K562 (cell line): ENCODE data around the gene SANBR. TPM values are rescaled to one million over a fixed set of nuclear protein-coding genes. Genes with fewer than 3 reads are reported as not detected.

ENCODE experiments used
- CCNT2 ChIP-seq: IDR thresholded peaks from 2 replicates; pipeline ENCODE4 v1.6.1; 2011; ENCODE audit warnings: borderline replicate concordance, low read depth, mild to moderate bottlenecking, moderate library complexity, mixed read lengths, low read length; ENCODE audit not compliant: insufficient read length; ENCODE audit errors: extremely low read depth
- DPF2 ChIP-seq: fragments of 450-650 bp; IDR thresholded peaks from 2 replicates; pipeline ENCODE4 v1.6.1; 2016
- MCM5 ChIP-seq: fragments of 450-650 bp; IDR thresholded peaks from 2 replicates; pipeline ENCODE4 v1.6.1; 2016; ENCODE audit warnings: low read depth
- RBFOX2 ChIP-seq: fragments of 200-400 bp; formaldehyde crosslinking; IDR thresholded peaks from 2 replicates; pipeline ENCODE4 v1.6.1; 2017; ENCODE audit warnings: low read depth, mild to moderate bottlenecking, low read length, moderate library complexity
- SFPQ ChIP-seq: fragments of 200-400 bp; formaldehyde crosslinking; IDR thresholded peaks from 2 replicates; pipeline ENCODE4 v1.6.1; 2017; ENCODE audit warnings: mild to moderate bottlenecking, low read depth, low read length, moderate library complexity
- SIN3A ChIP-seq, 2 experiments: fragments of 150-350 bp in 1 of 2; IDR thresholded peaks; 2 replicates each; pipeline ENCODE4 v1.6.1; 2011 to 2016; ENCODE audit warnings: borderline replicate concordance in 2 of 2, low read depth in 2 of 2, low read length in 2 of 2, mild to moderate bottlenecking in 2 of 2, moderate library complexity in 2 of 2; ENCODE audit not compliant: control insufficient read depth in 1 of 2
- THRAP3 ChIP-seq: fragments of 450-650 bp; IDR thresholded peaks from 2 replicates; pipeline ENCODE4 v1.6.1; 2016; ENCODE audit warnings: mild to moderate bottlenecking, inconsistent platforms, borderline replicate concordance
- ZBTB40 ChIP-seq, 2 experiments: fragments of 450-650 bp in 1 of 2; sonication (generic) in 1 of 2; formaldehyde crosslinking in 1 of 2; IDR thresholded peaks; 2 replicates each; pipeline versions ENCODE4 v1.7.1 to v1.9.0; 2016 to 2022; ENCODE audit warnings: inconsistent platforms in 1 of 2, mild to moderate bottlenecking in 1 of 2, missing genetic modification reagents in 1 of 2
- ZNF263 ChIP-seq: sonication (generic); formaldehyde crosslinking; IDR thresholded peaks from 2 replicates; pipeline ENCODE4 v1.8.0; 2022; ENCODE audit warnings: mild to moderate bottlenecking, missing genetic modification reagents, borderline replicate concordance
- polyA plus RNA-seq, 8 experiments: library from polyadenylated mRNA; depleted of rRNA in 4 of 8; stranded (reverse) in 5 of 8; unstranded in 3 of 8; fragments of >200 nt; fragmentation: Nextera tagmentation in 2 of 8; fragmentation: Illumina TruSeq in 1 of 8; extraction: Ambion mirVana in 2 of 8; extraction: Trizol in 1 of 8; gene quantifications; 2 replicates each; pipeline versions ENCODE4 v1.2.1 to v1.2.3, GENCODE V29; 2011 to 2014; ENCODE audit warnings: inconsistent platforms in 1 of 8, missing spikeins in 1 of 8
- total RNA-seq, 7 experiments: library from RNA; depleted of rRNA in 6 of 7; stranded (reverse); fragments of >200 nt in 6 of 7; fragmentation: Illumina TruSeq in 2 of 7; extraction: Trizol in 2 of 7; gene quantifications; 2 replicates each; pipeline versions ENCODE4 v1.2.1 to v1.2.3, GENCODE V29; 2011 to 2021; ENCODE audit warnings: low replicate concordance in 1 of 7
- TF ChIP-seq, protein P1 (sequence below): fragments of 450-650 bp; IDR thresholded peaks from 2 replicates; pipeline ENCODE4 v1.6.1; 2016; ENCODE audit warnings: missing biosample characterization, missing genetic modification characterization
- TF ChIP-seq, protein P2 (sequence below): fragments of 450-650 bp; IDR thresholded peaks from 2 replicates; pipeline ENCODE4 v1.6.1; 2016; ENCODE audit warnings: antibody characterized with exemption

SANBR gene
- total and polyA plus RNA-seq, 9 of the 15 experiments (the other 6 are each of a cell fraction or from before 2014, with no cell fraction given) = 1.5 to 7.7 (median 6.2) TPM

DNA sequence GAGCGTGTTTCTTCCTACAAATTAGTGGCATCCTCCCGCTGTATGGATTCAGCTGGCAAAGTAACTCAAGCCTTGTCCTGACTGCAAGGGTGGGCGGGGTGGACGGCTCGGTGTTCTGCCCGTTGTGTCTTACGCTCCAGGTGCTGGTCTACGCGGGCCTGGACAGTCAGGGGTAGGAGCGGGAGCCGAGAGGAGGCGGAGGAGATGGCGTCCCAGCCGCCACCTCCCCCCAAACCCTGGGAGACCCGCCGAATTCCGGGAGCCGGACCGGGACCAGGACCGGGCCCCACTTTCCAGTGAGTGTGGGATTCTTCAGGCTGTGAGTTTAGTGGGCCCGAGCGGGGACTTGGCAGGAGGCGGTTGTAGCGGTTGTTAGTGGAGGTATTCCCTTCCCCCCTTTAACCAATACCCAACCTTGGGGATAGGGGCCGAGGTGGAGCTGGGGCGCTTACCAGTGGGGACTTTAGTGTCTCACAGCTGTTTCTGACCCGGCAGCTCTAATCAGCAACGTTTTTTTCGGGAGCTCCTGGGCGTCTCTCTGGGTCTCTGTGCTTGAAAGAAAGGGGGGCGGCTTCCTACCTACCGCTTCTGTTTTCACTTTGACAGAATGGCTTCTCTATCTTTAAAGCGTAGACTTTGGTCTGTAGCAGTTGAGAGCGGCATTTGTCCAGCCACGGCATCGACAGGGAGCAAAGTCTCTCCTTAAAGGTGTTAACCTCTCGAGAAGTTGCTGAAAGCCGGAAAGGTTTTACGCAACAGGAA, 47.9 kb upstream of the SANBR start, which contains the start of the genes PEX13 and PUS10 (continued):
- TF ChIP-seq, protein P1, sequence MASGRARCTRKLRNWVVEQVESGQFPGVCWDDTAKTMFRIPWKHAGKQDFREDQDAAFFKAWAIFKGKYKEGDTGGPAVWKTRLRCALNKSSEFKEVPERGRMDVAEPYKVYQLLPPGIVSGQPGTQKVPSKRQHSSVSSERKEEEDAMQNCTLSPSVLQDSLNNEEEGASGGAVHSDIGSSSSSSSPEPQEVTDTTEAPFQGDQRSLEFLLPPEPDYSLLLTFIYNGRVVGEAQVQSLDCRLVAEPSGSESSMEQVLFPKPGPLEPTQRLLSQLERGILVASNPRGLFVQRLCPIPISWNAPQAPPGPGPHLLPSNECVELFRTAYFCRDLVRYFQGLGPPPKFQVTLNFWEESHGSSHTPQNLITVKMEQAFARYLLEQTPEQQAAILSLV = no peak
- peak in 1 of 2 experiments; percentile 92; a peak in 1 of 4 replicates for TF ChIP-seq SIN3A (IDR thresholded peaks at IDR 0.05; ENCODE audit: borderline replicate concordance in 2 of 2, control insufficient read depth in 1 of 2, low read depth in 2 of 2, low read length in 2 of 2)
- TF ChIP-seq ZBTB40 (IDR thresholded peaks at IDR 0.05) = no peak
- no peak for TF ChIP-seq ZBTB40 (CRISPR knock-in tag; IDR thresholded peaks at IDR 0.05)
- TF ChIP-seq THRAP3 = no peak
- TF ChIP-seq SFPQ = no peak
- no peak for TF ChIP-seq DPF2
- no peak for TF ChIP-seq MCM5
- no peak for TF ChIP-seq ZNF263 (CRISPR knock-in tag)
- TF ChIP-seq CCNT2 = peak; percentile 66
- peak; percentile 89 for TF ChIP-seq RBFOX2
- TF ChIP-seq, protein P2, sequence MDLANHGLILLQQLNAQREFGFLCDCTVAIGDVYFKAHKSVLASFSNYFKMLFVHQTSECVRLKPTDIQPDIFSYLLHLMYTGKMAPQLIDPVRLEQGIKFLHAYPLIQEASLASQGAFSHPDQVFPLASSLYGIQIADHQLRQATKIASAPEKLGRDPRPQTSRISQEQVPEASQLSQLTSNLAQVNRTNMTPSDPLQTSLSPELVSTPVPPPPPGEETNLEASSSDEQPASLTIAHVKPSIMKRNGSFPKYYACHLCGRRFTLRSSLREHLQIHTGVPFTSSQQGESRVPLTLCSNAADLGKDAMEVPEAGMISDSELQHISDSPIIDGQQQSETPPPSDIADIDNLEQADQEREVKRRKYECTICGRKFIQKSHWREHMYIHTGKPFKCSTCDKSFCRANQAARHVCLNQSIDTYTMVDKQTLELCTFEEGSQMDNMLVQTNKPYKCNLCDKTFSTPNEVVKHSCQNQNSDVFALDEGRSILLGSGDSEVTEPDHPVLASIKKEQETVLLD = 0 out of 2 replicates have a peak, but pooled peaks have one; percentile 14
